ENCODE data around the gene DNAJC18. TPM values are rescaled to one million over a fixed set of nuclear protein-coding genes. Genes with fewer than 3 reads are reported as not detected.

The DNAJC18 gene
- total and polyA plus RNA-seq, 2 donors (not counting 1 experiment from before 2014, with no cell fraction given), result 2.0 to 13.6 TPM

DNA sequence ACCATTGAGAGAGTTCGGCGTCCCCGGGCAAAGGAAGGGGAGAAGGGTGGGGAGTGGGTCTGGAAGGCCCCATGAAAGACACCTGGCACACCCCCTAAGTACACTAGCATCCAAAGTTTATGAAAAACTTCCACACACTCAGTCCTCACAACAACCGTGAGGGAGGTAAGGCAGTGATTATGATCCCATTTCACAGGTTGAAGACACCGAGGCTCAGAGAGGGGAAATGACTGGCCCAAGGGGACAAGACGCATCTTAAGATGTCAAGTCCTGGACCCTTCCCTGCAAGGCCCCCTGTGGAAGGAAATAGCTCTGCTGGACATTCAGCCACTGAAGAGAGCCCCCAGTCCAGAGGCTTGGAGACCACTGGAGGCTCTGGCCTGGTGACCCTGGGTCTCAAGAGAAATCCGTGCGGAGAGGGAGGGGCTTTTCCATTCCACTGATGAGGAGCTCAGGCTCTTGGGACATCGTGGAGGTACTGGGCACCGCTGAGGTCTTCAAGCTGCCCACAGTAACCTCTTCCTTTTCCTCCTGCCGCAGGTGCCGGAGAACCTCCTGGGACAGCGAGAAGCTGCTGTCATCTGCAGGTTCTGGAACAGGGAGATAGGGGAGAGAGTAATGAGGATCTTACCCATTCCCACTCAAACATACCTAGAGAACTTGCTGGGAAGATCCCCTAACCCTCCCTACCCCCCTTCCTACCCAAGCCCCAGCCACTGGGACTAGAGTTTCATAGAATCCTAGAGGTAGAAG lies 36.7 kb upstream of the DNAJC18 start:
- H3K4me3 Mint-ChIP-seq, result no peak overlapping the region
- Histone ChIP-seq H3K79me2 (ENCODE audit: control insufficient read depth, insufficient read depth, low read length) (no peaks in the 10 kb centered on the region), H3K4me2 (replicated peaks; ENCODE audit: low read depth, low read length, poor library complexity, severe bottlenecking) (no peak overlapping the region), H3K36me3 (replicated peaks in 1 of 2; ENCODE audit: control extremely low read depth in 1 of 2, control insufficient read depth in 1 of 2, extremely low read depth in 1 of 2, insufficient read depth in 2 of 2, low read length in 1 of 2) (no peaks in the 10 kb centered on the region), H3K9ac (ENCODE audit: low read length) (no peak overlapping the region), H2AFZ (ENCODE audit: insufficient read depth, low read depth, low read length, poor library complexity, severe bottlenecking) (no peak overlapping the region), H3K9me3 (ENCODE audit: control extremely low read depth in 1 of 3, control insufficient read depth in 2 of 3, insufficient read depth in 1 of 3, low read length in 2 of 3) (peaks cover 0 to under 1% (median 0%) of the 10 kb centered on the region in 3 donors), H3K4me1 (ENCODE audit: control insufficient read depth in 2 of 2, insufficient read depth in 2 of 2, low read length in 2 of 2) (peaks cover 12 to 14% of the 10 kb centered on the region in 2 donors), H4K20me1 (ENCODE audit: control insufficient read depth, insufficient read depth, low read length, poor library complexity, severe bottlenecking) (no peaks in the 10 kb centered on the region), H3K4me3 (ENCODE audit: control extremely low read depth in 1 of 5, extremely low read depth in 1 of 5, insufficient read depth in 1 of 5, low read depth in 2 of 5, low read length in 4 of 5) (no peak overlapping the region), H3K27ac (ENCODE audit: low read length in 2 of 2) (no peak overlapping the region), H3K27me3 (replicated peaks in 1 of 4; ENCODE audit: control extremely low read depth in 1 of 4, control insufficient read depth in 3 of 4, insufficient read depth in 4 of 4, low read length in 3 of 4) (peaks cover 0 to 27% (median 11%) of the 10 kb centered on the region in 4 experiments)
- ATAC-seq (ENCODE audit: low read depth) (no peak), DNase-seq (no peak)
- WGBS (ENCODE audit: insufficient coverage), result 42% methylated on average over 5 of the region's 13 CpGs
- ChIA-PET POLR2A (interaction anchor here (0.6 kb wide), 1 partner anchor 43 kb away, joined by 3 read pairs; no protein-coding TSS in a partner anchor), CTCF (no interaction called here)
- peaks cover 23% of the 10 kb centered on the region for H3K27me3 Mint-ChIP-seq
- no peaks in the 10 kb centered on the region for H3K9me3 Mint-ChIP-seq (ENCODE audit: insufficient read depth)
- TF ChIP-seq, protein P1, sequence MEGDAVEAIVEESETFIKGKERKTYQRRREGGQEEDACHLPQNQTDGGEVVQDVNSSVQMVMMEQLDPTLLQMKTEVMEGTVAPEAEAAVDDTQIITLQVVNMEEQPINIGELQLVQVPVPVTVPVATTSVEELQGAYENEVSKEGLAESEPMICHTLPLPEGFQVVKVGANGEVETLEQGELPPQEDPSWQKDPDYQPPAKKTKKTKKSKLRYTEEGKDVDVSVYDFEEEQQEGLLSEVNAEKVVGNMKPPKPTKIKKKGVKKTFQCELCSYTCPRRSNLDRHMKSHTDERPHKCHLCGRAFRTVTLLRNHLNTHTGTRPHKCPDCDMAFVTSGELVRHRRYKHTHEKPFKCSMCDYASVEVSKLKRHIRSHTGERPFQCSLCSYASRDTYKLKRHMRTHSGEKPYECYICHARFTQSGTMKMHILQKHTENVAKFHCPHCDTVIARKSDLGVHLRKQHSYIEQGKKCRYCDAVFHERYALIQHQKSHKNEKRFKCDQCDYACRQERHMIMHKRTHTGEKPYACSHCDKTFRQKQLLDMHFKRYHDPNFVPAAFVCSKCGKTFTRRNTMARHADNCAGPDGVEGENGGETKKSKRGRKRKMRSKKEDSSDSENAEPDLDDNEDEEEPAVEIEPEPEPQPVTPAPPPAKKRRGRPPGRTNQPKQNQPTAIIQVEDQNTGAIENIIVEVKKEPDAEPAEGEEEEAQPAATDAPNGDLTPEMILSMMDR (IDR thresholded peaks at IDR 0.05), result no peak
- TF ChIP-seq EZH2 (IDR thresholded peaks at IDR 0.05; ENCODE audit: borderline replicate concordance, insufficient read depth, low read depth, low read length, poor library complexity, severe bottlenecking), result no peak
- intact Hi-C loops (cut with micrococcal nuclease), result no loop called here
- H3K4me1 Mint-ChIP-seq, result peaks cover 14% of the 10 kb centered on the region
- H3K27ac Mint-ChIP-seq, result no peak overlapping the region

Data from B cell (primary cell).